Heart left ventricle (tissue), 16 donors: ENCODE results near the gene NYAP1. TPM values are rescaled to one million over a fixed set of nuclear protein-coding genes. Genes with fewer than 3 reads are reported as not detected.
"Not testable (repeated sequence)": the region's sequence is repeated elsewhere in the genome, so short reads cannot be mapped to it uniquely, and the experiment has no call there.

Experiments
- ATAC-seq, 4 donors: fragments of 200-7000 bp; cut with Tn5 transposase; one replicate each; pipeline ENCODE4 v1.9.1; 2020 to 2022; ENCODE audit warnings: moderate library complexity in 4 of 4, mild to moderate bottlenecking in 3 of 4, moderate number of reproducible peaks in 1 of 4
- DNase-seq, 5 donors: peaks; one replicate each; pipeline ENCODE4 v3.0.0-alpha.2; 2020
- H3K27ac ChIP-seq, 12 donors: fragments of 200-600 bp; sonication (generic) in 4 of 12; one replicate each; pipeline versions ENCODE4 v1.5.0 to v1.8.0; 2016 to 2022; ENCODE audit warnings: mild to moderate bottlenecking in 2 of 12
- H3K27me3 ChIP-seq, 9 donors: fragments of 200-600 bp; sonication (generic) in 2 of 9; one replicate each; pipeline versions ENCODE4 v1.5.1 to v1.8.0; 2016 to 2022; ENCODE audit warnings: mild to moderate bottlenecking in 3 of 9
- H3K36me3 ChIP-seq, 9 donors: fragments of 200-600 bp; sonication (generic) in 2 of 9; one replicate each; pipeline versions ENCODE4 v1.5.0 to v1.8.0; 2018 to 2022; ENCODE audit warnings: mild to moderate bottlenecking in 2 of 9
- H3K4me1 ChIP-seq, 12 donors: fragments of 200-600 bp; sonication (generic) in 4 of 12; one replicate each; pipeline versions ENCODE4 v1.5.0 to v1.8.0; 2016 to 2022; ENCODE audit warnings: mild to moderate bottlenecking in 3 of 12
- H3K4me3 ChIP-seq, 12 donors: fragments of 200-600 bp; sonication (generic) in 4 of 12; one replicate each; pipeline versions ENCODE4 v1.5.0 to v1.8.0; 2017 to 2022; ENCODE audit warnings: mild to moderate bottlenecking in 9 of 12, moderate library complexity in 4 of 12
- H3K9me3 ChIP-seq, 12 donors: fragments of 200-600 bp; sonication (generic) in 4 of 12; one replicate each; pipeline versions ENCODE4 v1.5.0 to v1.8.0; 2016 to 2022; ENCODE audit warnings: mild to moderate bottlenecking in 1 of 12
- POLR2A ChIP-seq, 2 donors: fragments of 450-650 bp; IDR thresholded peaks; one replicate each; pipeline ENCODE4 v1.6.1; 2017; ENCODE audit warnings: antibody characterized with exemption in 2 of 2, mild to moderate bottlenecking in 2 of 2, moderate library complexity in 2 of 2
- WGBS, 4 donors: extraction: QIAGEN DNeasy Blood & Tissue Kit in 2 of 4; methylation state at CpG; one replicate each; pipeline versions ENCODE4 v1.1.5 to v1.1.7; 2013 to 2018; 5-methylcytosine and 5-hydroxymethylcytosine counted together
- intact Hi-C, 10 donors: fragments of 100-400 bp; cut with DNase I; formaldehyde crosslinking; loops; one replicate each; pipeline versions ENCODE4 v1.11.1 to v1.14.2; 2022
- polyA plus RNA-seq, 2 donors: library from polyadenylated mRNA; stranded (reverse); fragments of 200-250 nt; gene quantifications; one replicate each; pipeline ENCODE4 v1.2.3, GENCODE V29; 2013
- total RNA-seq, 9 donors: library from RNA; depleted of rRNA in 2 of 9; stranded (reverse); fragments of >200 nt in 2 of 9; fragmentation: NEBNext Ultra II Directional in 3 of 9; extraction: Animal tissue kit (Norgen Biotek cat#: 25700) in 3 of 9; gene quantifications; one replicate each; pipeline versions ENCODE4 v1.1.0 to v1.2.4, GENCODE V29; 2016 to 2023
- TF ChIP-seq, protein P1 (sequence below), 12 donors: fragments of 200-600 bp; sonication (generic) in 4 of 12; IDR thresholded peaks; one replicate each; pipeline versions ENCODE4 v1.5.0 to v1.8.0; 2018 to 2022; ENCODE audit warnings: antibody characterized with exemption in 12 of 12, mild to moderate bottlenecking in 5 of 12
- donor health status: ischemic (EF 13 %, LVEDD 7.1; RV severe dilation, severe dysfunction).
- donor health status: healthy with polysubstance abuse.
- donor health status: DM: no; HTN: yes; CAD: no.
- donor health status: DM: no; HTN: no; CAD: no.
- donor health status: ischemic (EF 25% LVEDD 6.9; RV normal size, moderate dysfunction).
- donor health status: ischemic (EF 25% LVEDD 5.7; RV mildly dilated, moderate dysfunction).
- donor health status: healthy.
- donor health status: DM: yes; HTN: yes; CAD: no.
- donor health status: ischemic (EF 35%, LVEDD 5.7; RV mildly dilated, moderate dysfunction).
- donor health status: nonischemic (EF 11% LVEDD 7.7; RV severe dilation, severe dysfunction).
- donor health status: DM: yes; HTN: yes; CAD: no.
- donor health status: PGD.
- donor health status: ischemic (EF 29% LVEDD 5.4; RV normal size, mild dysfunction).
- donor health status: nonischemic (EF 23%, LVEDD 6.1; RV moderate dilation, normal function).

The NYAP1 gene
- total and polyA plus RNA-seq, 11 donors = 0.16 to 1.1 (median 0.40) TPM; not detected in 3

DNA sequence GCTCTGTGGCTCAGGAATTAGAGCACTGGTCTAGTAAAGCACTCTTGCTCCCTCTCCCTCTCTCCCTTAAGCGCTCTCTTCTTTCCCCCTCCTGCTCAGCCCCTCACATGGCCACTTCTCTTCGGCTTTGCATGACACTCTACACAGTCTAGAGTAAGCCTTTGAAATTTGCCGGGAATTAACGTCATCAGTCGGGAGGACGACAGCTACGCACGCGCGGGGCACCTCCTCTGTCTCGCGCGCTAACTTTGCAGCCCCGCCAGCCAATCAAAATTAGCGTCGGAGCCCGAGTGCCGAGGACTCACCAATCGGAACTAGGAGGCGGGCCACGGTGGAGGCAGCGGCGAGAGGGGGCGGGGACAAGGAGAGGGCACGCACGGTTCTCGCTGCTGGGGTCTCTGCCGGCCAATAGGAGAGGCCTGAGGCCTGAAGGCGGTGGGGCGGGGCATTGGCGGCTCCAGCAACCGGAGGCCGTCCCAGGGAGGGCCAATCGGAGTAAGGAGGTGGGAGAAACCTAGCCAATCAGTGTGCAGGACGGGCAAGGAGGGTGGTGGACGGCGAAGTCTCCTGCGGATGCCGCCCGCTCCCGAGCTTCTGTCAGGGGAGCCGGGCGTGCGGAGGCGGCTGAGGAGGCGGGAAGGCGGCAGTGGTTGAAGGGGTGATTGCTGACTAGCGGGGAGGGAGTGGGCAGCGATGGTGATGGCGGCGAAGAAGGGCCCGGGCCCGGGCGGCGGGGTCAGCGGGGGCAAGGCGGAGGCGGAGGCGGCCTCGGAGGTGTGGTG is 55.1 kb downstream of the NYAP1 start, which contains the start of gene AGFG2:
Gene AGFG2, plus strand, starts transcription at position 550 of the 782 bp plus-strand sequence. Its CDS starts 144 bp downstream, at position 694.
- WGBS, 4 donors = 0% methylated on average over 49 to 60 of the region's 60 CpGs
- intact Hi-C loops = loop anchor here in 3 of 10 donors (2.0 to 5.0 kb wide), 4 partner anchors 48 to 74 kb away; partner anchors contain the start of genes FBXO24 (in 1 of the 3), LRCH4 (in 1 of the 3), MOSPD3 (in 1 of the 3) and TSC22D4 (in 1 of the 3)
- peak; percentile 100 for DNase-seq
- Histone ChIP-seq H3K36me3 (no peaks in the 10 kb centered on the region), H3K27me3 (no peaks in the 10 kb centered on the region), H3K9me3 (no peaks in the 10 kb centered on the region), H3K4me3 (peak within 1 kb of the TSS; percentile 40 to 99 (median 90)), H3K27ac (peak within 1 kb of the TSS in 10 of 12 donors; percentile 55 to 85 (median 72)), H3K4me1 (peaks cover 0 to 32% (median 13%) of the 10 kb centered on the region in 12 donors)
- TF ChIP-seq, protein P1, sequence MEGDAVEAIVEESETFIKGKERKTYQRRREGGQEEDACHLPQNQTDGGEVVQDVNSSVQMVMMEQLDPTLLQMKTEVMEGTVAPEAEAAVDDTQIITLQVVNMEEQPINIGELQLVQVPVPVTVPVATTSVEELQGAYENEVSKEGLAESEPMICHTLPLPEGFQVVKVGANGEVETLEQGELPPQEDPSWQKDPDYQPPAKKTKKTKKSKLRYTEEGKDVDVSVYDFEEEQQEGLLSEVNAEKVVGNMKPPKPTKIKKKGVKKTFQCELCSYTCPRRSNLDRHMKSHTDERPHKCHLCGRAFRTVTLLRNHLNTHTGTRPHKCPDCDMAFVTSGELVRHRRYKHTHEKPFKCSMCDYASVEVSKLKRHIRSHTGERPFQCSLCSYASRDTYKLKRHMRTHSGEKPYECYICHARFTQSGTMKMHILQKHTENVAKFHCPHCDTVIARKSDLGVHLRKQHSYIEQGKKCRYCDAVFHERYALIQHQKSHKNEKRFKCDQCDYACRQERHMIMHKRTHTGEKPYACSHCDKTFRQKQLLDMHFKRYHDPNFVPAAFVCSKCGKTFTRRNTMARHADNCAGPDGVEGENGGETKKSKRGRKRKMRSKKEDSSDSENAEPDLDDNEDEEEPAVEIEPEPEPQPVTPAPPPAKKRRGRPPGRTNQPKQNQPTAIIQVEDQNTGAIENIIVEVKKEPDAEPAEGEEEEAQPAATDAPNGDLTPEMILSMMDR (IDR thresholded peaks at IDR 0.05) = no peak
- peak in 1 of 2 donors; percentile 80 for TF ChIP-seq POLR2A (IDR thresholded peaks at IDR 0.05)
- ATAC-seq = peak; percentile 100

DNA sequence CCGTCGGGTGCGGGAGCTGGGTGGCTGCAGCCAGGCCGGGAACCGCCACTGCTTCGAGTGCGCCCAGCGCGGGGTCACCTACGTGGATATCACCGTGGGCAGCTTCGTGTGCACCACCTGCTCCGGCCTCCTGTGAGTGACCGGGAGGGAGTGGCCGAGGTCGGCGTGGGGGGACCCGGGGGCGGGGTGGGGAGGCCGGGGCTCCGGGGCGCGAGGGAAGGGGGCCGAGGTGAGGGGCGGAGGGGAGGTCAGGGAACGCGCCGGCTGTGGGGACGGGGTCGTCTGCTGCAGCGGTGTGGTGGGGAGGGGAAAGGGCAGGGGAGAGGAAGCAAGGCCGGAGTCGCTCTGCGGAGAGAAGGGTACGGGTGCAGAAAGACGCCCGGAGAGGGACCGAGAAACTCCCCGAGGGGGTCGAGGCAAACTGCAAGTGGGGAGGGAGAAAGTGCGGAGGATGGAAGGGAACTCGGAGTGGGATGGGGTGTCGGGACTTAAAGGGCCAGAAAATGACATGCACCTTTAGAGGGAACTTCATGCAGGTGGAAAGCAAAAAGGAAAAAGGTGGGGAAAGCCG is 55.8 kb downstream of the NYAP1 start:
- H3K27ac ChIP-seq = peak overlapping the region in 10 of 12 donors; percentile 55 to 85 (median 72)
- ATAC-seq (peak in 1 of 4 donors; percentile 25), DNase-seq (no peak)
- WGBS, 4 donors = 0 to 2% (median 1%) methylated on average over 31 to 44 of the region's 44 CpGs
- no peaks in the 10 kb centered on the region for H3K27me3 ChIP-seq
- H3K4me3 ChIP-seq = peak overlapping the region; percentile 40 to 99 (median 90)
- TF ChIP-seq POLR2A (IDR thresholded peaks at IDR 0.05) = no peak
- TF ChIP-seq, protein P1 (IDR thresholded peaks at IDR 0.05) = no peak
- intact Hi-C loops = loop anchor here in 4 of 10 donors (2.0 to 5.0 kb wide), 5 partner anchors 47 to 73 kb away; partner anchors contain the start of genes FBXO24 (in 1 of the 4), LRCH4 (in 1 of the 4), MOSPD3 (in 1 of the 4) and NYAP1 (in 1 of the 4)
- peaks cover 0 to 39% (median 19%) of the 10 kb centered on the region in 12 donors for H3K4me1 ChIP-seq
- no peaks in the 10 kb centered on the region for H3K9me3 ChIP-seq
- H3K36me3 ChIP-seq = no peaks in the 10 kb centered on the region

DNA sequence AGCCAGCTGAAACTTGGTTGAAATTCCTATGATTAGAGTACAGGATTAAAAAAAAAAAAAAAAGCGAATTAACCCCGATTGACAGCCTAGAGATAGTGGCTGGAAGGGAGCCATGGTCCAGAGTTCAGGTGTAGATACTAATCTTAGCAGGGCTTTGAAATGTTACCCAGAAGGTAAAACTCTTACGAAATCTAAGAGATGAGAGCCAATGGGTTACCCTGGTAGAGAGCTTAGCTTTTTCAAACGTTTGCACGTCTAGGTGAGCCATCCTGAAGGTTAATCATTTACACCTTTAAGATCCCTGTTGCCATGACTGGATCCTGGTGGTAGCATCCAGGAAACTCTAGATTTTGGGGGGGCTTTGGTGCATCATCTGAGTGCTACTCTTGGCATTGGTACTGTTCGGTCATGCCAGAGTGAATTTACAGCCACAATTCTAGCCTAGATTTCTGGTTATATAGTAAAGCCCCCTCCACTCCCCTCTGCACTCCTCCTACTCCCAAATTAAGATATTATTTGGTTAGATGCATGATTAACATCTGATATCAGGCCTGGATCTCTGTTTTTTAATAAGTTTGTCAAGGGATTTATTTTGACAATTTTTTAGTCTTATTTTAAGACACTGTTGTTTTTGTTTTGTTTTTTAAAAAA is 56.5 kb downstream of the NYAP1 start:
- Histone ChIP-seq H3K9me3 (no peaks in the 10 kb centered on the region), H3K27ac (no peak overlapping the region), H3K27me3 (no peaks in the 10 kb centered on the region), H3K4me3 (peak overlapping the region in 10 of 12 donors; percentile 72 to 99 (median 91)), H3K4me1 (peaks cover 3 to 46% (median 26%) of the 10 kb centered on the region in 12 donors), H3K36me3 (no peaks in the 10 kb centered on the region)
- no peak for TF ChIP-seq POLR2A (IDR thresholded peaks at IDR 0.05)
- TF ChIP-seq, protein P1 (IDR thresholded peaks at IDR 0.05) = no peak
- DNase-seq (no peak), ATAC-seq (no peak)
- whole genome bisulfite sequencing, 4 donors = 41 to 57% (median 46%) methylated on average over 6 of the region's 6 CpGs
- intact Hi-C loops = loop anchor here in 1 of 10 donors (5.0 kb wide), 1 partner anchor 58 kb away; the partner anchor contains the start of gene NYAP1

DNA sequence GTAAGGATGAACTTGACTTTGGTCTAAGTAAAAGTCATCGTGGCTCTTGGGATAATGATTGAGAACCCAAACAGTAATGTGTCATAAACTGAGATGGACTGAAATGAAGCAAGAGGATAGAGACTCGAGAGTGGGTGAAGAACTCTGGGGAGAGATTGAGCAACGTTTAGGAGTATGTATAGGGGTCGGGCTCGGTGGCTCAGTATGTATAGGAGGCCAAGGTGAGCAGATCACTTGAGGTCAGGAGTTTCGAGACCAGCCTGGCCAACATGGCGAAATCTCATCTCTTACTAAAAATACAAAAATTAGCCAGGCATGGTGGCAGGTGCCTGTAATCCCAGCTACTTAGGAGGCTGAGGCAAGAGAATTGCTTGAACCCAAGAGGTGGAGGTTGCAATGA is 57.6 kb downstream of the NYAP1 start:
- 89 to 91% (median 90%) methylated on average over 7 of the region's 7 CpGs for WGBS, 4 donors
- intact Hi-C loops = loop anchor here in 1 of 10 donors (5.0 kb wide), 1 partner anchor 59 kb away; the partner anchor contains the start of gene NYAP1
- not testable (repeated sequence) for H3K27ac ChIP-seq

More for the DNA sequence above, 57.6 kb downstream of the NYAP1 start:
- not testable (repeated sequence) for H3K4me3 ChIP-seq, ATAC-seq, DNase-seq, H3K36me3 ChIP-seq, H3K27me3 ChIP-seq, H3K9me3 ChIP-seq
- peaks cover 11 to 57% (median 37%) of the 10 kb centered on the region in 12 donors for H3K4me1 ChIP-seq
